Testis (tissue), 2 donors: ENCODE data around the gene COLQ.

ENCODE experiments used
- CTCF ChIP-seq, 3 experiments: fragments of 450-650 bp in 2 of 3; fragments of 200-600 bp in 1 of 3; sonication (generic) in 1 of 3; IDR thresholded peaks; one replicate each; pipeline ENCODE4 v1.5.1; 2016 to 2019; ENCODE audit warnings: antibody characterized with exemption in 3 of 3, mild to moderate bottlenecking in 2 of 3, moderate library complexity in 1 of 3
- POLR2A ChIP-seq: fragments of 450-650 bp; IDR thresholded peaks from one replicate; pipeline ENCODE4 v1.6.1; 2017; ENCODE audit warnings: antibody characterized with exemption, mild to moderate bottlenecking, moderate library complexity

- TF ChIP-seq CTCF (IDR thresholded peaks at IDR 0.05) (no peak), POLR2A (no peak)
Measured at GRCh38 chr3:15409774-15410173, 111.7 kb downstream of the COLQ start.
